ENCODE results near the gene NLRP1.

- no peak for TF ChIP-seq POLR2A (IDR thresholded peaks at IDR 0.05)
- no peak for TF ChIP-seq CTCF (IDR thresholded peaks at IDR 0.05)
Measured at GRCh38 chr17:5531085-5531418, 53.3 kb downstream of the NLRP1 start.

Data from adrenal gland (tissue), 5 donors.